MCF 10A (cell line): ENCODE data around the gene ACOT11. TPM values are rescaled to one million over a fixed set of nuclear protein-coding genes. Genes with fewer than 3 reads are reported as not detected.

ENCODE experiments used
- BruUV-seq: library from RNA; stranded (reverse); fragments of 400-500 nt; replicated peaks from 2 replicates; lab custom pipeline; 2021; lab: Mats Ljungman, UMichigan
- CTCF ChIA-PET: fragments of 300-600 bp; sonication (Branson Sonifier 250); formaldehyde crosslinking; extraction: SDS; loops from one replicate; lab custom pipeline; 2021; ENCODE audit warnings: antibody characterized with exemption, inconsistent platforms; lab: Yijun Ruan, JAX
- POLR2A ChIA-PET: fragments of 300-600, 350-650 bp; sonication (Branson Sonifier 250); formaldehyde crosslinking; extraction: SDS; loops from one replicate; lab custom pipeline; 2020; ENCODE audit warnings: antibody characterized with exemption, inconsistent platforms; lab: Yijun Ruan, JAX
- DNase-seq: peaks from one replicate; pipeline ENCODE4 v3.0.0-alpha.2; 2018; ENCODE audit not compliant: unreplicated experiment
- H3K27ac Mint-ChIP-seq: one replicate; pipeline ENCODE4 v1.8.0; 2022; ENCODE audit warnings: mild to moderate bottlenecking, low read depth, mixed read lengths; ENCODE audit not compliant: unreplicated experiment
- H3K27me3 Mint-ChIP-seq: one replicate; pipeline ENCODE4 v1.8.0; 2022; ENCODE audit warnings: mixed read lengths; ENCODE audit not compliant: insufficient read depth, unreplicated experiment
- H3K36me3 Mint-ChIP-seq: one replicate; pipeline ENCODE4 v1.8.0; 2022; ENCODE audit warnings: mild to moderate bottlenecking, moderate library complexity, mixed read lengths; ENCODE audit not compliant: insufficient read depth, unreplicated experiment
- H3K4me1 Mint-ChIP-seq: one replicate; pipeline ENCODE4 v1.8.0; 2022; ENCODE audit warnings: mixed read lengths; ENCODE audit not compliant: insufficient read depth, unreplicated experiment
- H3K4me3 Mint-ChIP-seq: one replicate; pipeline ENCODE4 v1.8.0; 2022; ENCODE audit warnings: mild to moderate bottlenecking, moderate library complexity, mixed read lengths; ENCODE audit not compliant: unreplicated experiment
- H3K9me3 Mint-ChIP-seq: one replicate; pipeline ENCODE4 v1.8.0; 2022; ENCODE audit warnings: mixed read lengths; ENCODE audit not compliant: unreplicated experiment
- intact Hi-C: fragments of 100-400 bp; cut with micrococcal nuclease; formaldehyde crosslinking; loops from 2 replicates; pipeline ENCODE4 v1.14.1; 2022
- total RNA-seq: library from RNA; stranded (reverse); gene quantifications from 2 replicates; pipeline ENCODE4 v1.2.3, GENCODE V29; 2022
- TF ChIP-seq, protein P1 (sequence below): fragments of 200-600 bp; IDR thresholded peaks from one replicate; pipeline ENCODE4 v1.8.0; 2022; ENCODE audit warnings: antibody characterized with exemption, mild to moderate bottlenecking; ENCODE audit not compliant: unreplicated experiment

Gene ACOT11
- total RNA-seq, 1 experiment from 2014 or later, result 5.3 TPM

DNA sequence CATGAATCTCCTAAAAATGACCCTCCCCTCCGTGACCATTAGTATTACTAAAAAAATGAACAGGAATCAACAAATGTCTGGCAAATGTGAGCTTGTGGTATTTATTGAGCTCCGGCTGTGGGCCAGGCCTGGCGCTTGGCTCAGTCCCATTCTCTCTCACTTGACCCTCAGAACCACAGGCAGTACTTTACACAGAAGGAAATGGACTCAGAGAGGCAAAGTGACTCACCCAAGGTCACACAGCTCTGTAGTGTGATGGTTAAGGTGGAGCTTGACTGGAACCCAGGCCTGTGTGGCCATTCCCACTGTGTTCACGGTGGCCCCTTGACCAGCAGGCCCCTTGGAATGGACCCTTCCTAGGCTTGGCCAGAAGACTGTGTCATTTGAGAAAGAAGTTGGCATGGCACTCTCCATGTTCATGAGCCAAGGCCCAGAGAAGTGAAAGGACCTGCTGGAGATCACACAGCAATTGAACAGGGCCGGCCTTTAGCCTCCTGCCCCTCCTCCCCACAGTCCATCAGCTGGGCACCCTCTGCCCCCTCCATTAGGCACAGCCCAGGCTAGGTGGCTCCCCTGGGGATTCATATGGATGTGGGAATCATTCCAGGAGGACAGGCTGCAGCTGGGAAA lies 43.2 kb downstream of the ACOT11 start:
- ChIA-PET CTCF (interaction anchor here (0.5 to 1.2 kb wide), 3 partner anchors 10 to 44 kb away, joined by 3 to 8 read pairs (median 5); no protein-coding TSS in a partner anchor), POLR2A (interaction anchor here (0.9 kb wide), 1 partner anchor 22 kb away, joined by 3 read pairs; no protein-coding TSS in a partner anchor)
- BruUV-seq, result no TSS peak
- Mint-ChIP-seq H3K4me3 (no peak overlapping the region), H3K36me3 (no peaks in the 10 kb centered on the region), H3K4me1 (no peaks in the 10 kb centered on the region), H3K27ac (no peak overlapping the region), H3K27me3 (no peaks in the 10 kb centered on the region), H3K9me3 (no peaks in the 10 kb centered on the region)
- intact Hi-C loops, result no loop called here
- no peak for DNase-seq
- TF ChIP-seq, protein P1, sequence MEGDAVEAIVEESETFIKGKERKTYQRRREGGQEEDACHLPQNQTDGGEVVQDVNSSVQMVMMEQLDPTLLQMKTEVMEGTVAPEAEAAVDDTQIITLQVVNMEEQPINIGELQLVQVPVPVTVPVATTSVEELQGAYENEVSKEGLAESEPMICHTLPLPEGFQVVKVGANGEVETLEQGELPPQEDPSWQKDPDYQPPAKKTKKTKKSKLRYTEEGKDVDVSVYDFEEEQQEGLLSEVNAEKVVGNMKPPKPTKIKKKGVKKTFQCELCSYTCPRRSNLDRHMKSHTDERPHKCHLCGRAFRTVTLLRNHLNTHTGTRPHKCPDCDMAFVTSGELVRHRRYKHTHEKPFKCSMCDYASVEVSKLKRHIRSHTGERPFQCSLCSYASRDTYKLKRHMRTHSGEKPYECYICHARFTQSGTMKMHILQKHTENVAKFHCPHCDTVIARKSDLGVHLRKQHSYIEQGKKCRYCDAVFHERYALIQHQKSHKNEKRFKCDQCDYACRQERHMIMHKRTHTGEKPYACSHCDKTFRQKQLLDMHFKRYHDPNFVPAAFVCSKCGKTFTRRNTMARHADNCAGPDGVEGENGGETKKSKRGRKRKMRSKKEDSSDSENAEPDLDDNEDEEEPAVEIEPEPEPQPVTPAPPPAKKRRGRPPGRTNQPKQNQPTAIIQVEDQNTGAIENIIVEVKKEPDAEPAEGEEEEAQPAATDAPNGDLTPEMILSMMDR, result no peak

DNA sequence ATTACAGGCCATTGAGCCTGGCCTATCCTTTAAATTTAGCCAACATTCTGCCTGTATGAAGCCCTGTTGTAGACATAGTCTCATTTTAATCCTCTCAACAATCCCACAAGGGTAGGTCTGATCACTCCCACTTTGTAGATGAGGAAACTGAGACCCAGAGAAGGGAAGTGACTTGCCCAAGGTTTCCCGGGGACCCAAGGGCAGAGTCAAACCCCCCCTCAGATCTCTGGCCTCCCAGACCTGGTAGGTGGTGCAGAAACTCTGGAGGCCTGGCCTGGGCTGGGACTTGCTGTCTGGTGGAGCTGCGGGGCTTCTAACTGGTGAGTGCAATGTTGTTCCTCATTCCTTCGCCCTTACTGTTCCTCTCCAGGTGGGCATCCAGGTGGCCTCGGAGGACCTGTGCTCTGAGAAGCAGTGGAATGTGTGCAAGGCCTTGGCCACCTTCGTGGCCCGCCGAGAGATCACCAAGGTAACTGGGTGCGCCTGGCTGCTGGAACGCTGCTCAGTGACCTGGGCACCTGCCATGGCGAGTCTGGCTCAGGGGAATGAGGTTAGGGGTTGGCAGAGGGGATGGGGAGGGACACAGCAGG lies 45.6 kb downstream of the ACOT11 start:
- no peak for DNase-seq
- Mint-ChIP-seq H3K27ac (no peak overlapping the region), H3K9me3 (no peaks in the 10 kb centered on the region), H3K36me3 (no peaks in the 10 kb centered on the region), H3K4me3 (no peak overlapping the region), H3K4me1 (no peaks in the 10 kb centered on the region), H3K27me3 (no peaks in the 10 kb centered on the region)
- no TSS peak for BruUV-seq
- ChIA-PET POLR2A (no interaction called here), CTCF (no interaction called here)
- intact Hi-C loops, result no loop called here
- TF ChIP-seq, protein P1, result no peak

DNA sequence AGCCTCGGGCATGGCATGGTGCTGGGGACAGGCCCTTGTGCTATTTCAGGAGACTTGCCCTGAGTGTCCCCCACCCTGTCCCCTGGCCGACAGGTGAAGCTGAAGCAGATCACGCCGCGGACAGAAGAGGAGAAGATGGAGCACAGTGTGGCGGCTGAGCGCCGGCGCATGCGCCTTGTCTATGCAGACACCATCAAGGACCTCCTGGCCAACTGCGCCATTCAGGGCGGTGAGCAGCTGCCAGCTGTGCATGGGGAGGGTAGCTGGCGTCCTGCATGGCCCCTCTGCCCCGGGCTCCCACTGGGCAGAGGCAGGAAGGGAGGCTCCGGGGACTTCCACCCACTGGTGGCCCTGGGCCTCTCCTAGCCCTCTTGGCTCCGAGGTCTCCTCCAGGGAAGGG lies 46.4 kb downstream of the ACOT11 start:
- ChIA-PET CTCF (interaction anchor here (0.6 kb wide), 1 partner anchor 125 kb away, joined by 3 read pairs; no protein-coding TSS in a partner anchor), POLR2A (interaction anchor here (0.8 kb wide), 1 partner anchor 121 kb away, joined by 3 read pairs; the partner anchor contains the start of gene TTC4)

More for the DNA sequence above, 46.4 kb downstream of the ACOT11 start:
- Mint-ChIP-seq H3K9me3 (no peaks in the 10 kb centered on the region), H3K36me3 (peaks cover 2% of the 10 kb centered on the region), H3K4me3 (no peak overlapping the region), H3K27ac (no peak overlapping the region), H3K27me3 (no peaks in the 10 kb centered on the region), H3K4me1 (no peaks in the 10 kb centered on the region)
- TF ChIP-seq, protein P1, result no peak
- DNase-seq, result no peak
- no TSS peak for BruUV-seq
- intact Hi-C loops, result no loop called here
